Skeletal muscle satellite cell (primary cell): ENCODE data around the gene FNDC3B.
"Not testable (repeated sequence)": the region's sequence is repeated elsewhere in the genome, so short reads cannot be mapped to it uniquely, and the experiment has no call there.

Experiments
- H3K27me3 ChIP-seq: 2 replicates; pipeline ENCODE4 v1.7.0; 2013; ENCODE audit warnings: low read length; ENCODE audit not compliant: control insufficient read depth, insufficient read depth
- H3K36me3 ChIP-seq: 2 replicates; pipeline ENCODE4 v1.7.0; 2013; ENCODE audit warnings: mild to moderate bottlenecking, control low read depth, low read length; ENCODE audit not compliant: insufficient read depth
- H3K4me1 ChIP-seq: 2 replicates; pipeline ENCODE4 v1.7.0; 2013; ENCODE audit warnings: low read length; ENCODE audit not compliant: control insufficient read depth, insufficient read depth
- H3K4me2 ChIP-seq: 2 replicates; pipeline ENCODE4 v1.7.0; 2013; ENCODE audit warnings: mild to moderate bottlenecking, low read length
- H3K4me3 ChIP-seq: 2 replicates; pipeline ENCODE4 v1.7.0; 2013; ENCODE audit warnings: low read length
- H3K9ac ChIP-seq: 2 replicates; pipeline ENCODE4 v1.7.0; 2013; ENCODE audit warnings: mild to moderate bottlenecking, low read depth, low read length, moderate library complexity
- H3K9me3 ChIP-seq: replicated peaks from 2 replicates; pipeline ENCODE4 v1.7.0; 2013; ENCODE audit warnings: mild to moderate bottlenecking, control low read depth, low read length

Gene FNDC3B

GRCh38 chr3:172357850-172358754, 318.7 kb downstream of the FNDC3B start:
- peaks cover 47% of the 10 kb centered on the region for H3K36me3 ChIP-seq

GRCh38 chr3:172359231-172359630, 319.9 kb downstream of the FNDC3B start:
- Histone ChIP-seq H3K4me1 (peaks cover 28% of the 10 kb centered on the region), H3K9ac (no peak overlapping the region), H3K36me3 (peaks cover 49% of the 10 kb centered on the region), H3K9me3 (no peaks in the 10 kb centered on the region), H3K4me3 (no peak overlapping the region), H3K4me2 (no peak overlapping the region), H3K27me3 (no peaks in the 10 kb centered on the region)

More at GRCh38 chr3:172357850-172358754, 318.7 kb downstream of the FNDC3B start:
- Histone ChIP-seq H3K9ac (no peak overlapping the region), H3K4me3 (no peak overlapping the region), H3K4me2 (no peak overlapping the region), H3K9me3 (no peaks in the 10 kb centered on the region), H3K4me1 (peaks cover 28% of the 10 kb centered on the region), H3K27me3 (no peaks in the 10 kb centered on the region)

DNA sequence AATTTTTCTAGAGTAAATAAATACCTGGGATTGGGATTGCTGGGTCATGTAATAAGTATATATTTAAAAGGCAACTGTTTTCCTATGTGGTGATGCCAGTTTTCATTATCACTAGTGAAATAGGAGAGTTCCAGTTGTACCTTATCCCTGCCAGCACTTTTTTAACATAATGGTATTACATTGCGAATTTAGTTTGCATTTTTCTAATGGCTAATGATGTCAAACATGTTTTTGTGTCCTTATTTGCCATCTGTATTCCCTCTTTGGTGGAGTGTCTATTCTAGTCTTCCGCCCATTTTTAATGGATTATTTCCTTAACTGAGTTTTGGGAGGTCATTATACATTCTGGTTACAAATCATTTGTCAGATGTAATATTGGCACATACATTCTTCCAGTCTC, 320.6 kb downstream of the FNDC3B start:
- peaks cover 25% of the 10 kb centered on the region for H3K4me1 ChIP-seq
- no peaks in the 10 kb centered on the region for H3K9me3 ChIP-seq
- H3K27me3 ChIP-seq = no peaks in the 10 kb centered on the region
- H3K4me2 ChIP-seq = no peak overlapping the region
- no peak overlapping the region for H3K9ac ChIP-seq
- no peak overlapping the region for H3K4me3 ChIP-seq
- H3K36me3 ChIP-seq = peaks cover 57% of the 10 kb centered on the region

DNA sequence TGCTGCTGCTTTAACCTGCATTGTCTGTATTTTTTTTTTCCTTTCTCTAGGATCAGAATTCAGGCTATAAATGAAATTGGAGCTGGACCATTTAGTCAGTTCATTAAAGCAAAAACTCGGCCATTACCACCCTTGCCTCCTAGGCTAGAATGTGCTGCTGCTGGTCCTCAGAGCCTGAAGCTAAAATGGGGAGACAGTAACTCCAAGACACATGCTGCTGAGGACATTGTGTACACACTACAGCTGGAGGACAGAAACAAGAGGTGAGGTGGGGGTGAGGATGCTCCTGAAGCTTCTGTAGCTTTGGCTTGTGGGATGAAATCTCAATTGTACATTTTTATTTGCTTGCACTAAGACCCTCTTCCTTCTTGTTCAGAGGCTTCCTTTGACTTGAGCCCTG, 323.2 kb downstream of the FNDC3B start:
- Histone ChIP-seq H3K4me3 (no peak overlapping the region), H3K4me2 (no peak overlapping the region), H3K9me3 (no peaks in the 10 kb centered on the region), H3K9ac (no peak overlapping the region), H3K36me3 (peaks cover 67% of the 10 kb centered on the region), H3K27me3 (no peaks in the 10 kb centered on the region), H3K4me1 (peaks cover 15% of the 10 kb centered on the region)

- no peaks in the 10 kb centered on the region for H3K9me3 ChIP-seq
- no peak overlapping the region for H3K4me3 ChIP-seq
- no peaks in the 10 kb centered on the region for H3K27me3 ChIP-seq
- peaks cover 76% of the 10 kb centered on the region for H3K36me3 ChIP-seq
- H3K9ac ChIP-seq = no peak overlapping the region
- H3K4me1 ChIP-seq = peaks cover 18% of the 10 kb centered on the region
- no peak overlapping the region for H3K4me2 ChIP-seq
These were observed 325.1 kb downstream of the FNDC3B start for GRCh38 chr3:172364374-172365027.

- Histone ChIP-seq H3K9ac (no peak overlapping the region), H3K4me2 (no peak overlapping the region), H3K4me3 (no peak overlapping the region), H3K27me3 (no peaks in the 10 kb centered on the region), H3K36me3 (peaks cover 80% of the 10 kb centered on the region), H3K9me3 (no peaks in the 10 kb centered on the region), H3K4me1 (peaks cover 18% of the 10 kb centered on the region)
These were observed 325.7 kb downstream of the FNDC3B start for GRCh38 chr3:172365028-172365567.

DNA sequence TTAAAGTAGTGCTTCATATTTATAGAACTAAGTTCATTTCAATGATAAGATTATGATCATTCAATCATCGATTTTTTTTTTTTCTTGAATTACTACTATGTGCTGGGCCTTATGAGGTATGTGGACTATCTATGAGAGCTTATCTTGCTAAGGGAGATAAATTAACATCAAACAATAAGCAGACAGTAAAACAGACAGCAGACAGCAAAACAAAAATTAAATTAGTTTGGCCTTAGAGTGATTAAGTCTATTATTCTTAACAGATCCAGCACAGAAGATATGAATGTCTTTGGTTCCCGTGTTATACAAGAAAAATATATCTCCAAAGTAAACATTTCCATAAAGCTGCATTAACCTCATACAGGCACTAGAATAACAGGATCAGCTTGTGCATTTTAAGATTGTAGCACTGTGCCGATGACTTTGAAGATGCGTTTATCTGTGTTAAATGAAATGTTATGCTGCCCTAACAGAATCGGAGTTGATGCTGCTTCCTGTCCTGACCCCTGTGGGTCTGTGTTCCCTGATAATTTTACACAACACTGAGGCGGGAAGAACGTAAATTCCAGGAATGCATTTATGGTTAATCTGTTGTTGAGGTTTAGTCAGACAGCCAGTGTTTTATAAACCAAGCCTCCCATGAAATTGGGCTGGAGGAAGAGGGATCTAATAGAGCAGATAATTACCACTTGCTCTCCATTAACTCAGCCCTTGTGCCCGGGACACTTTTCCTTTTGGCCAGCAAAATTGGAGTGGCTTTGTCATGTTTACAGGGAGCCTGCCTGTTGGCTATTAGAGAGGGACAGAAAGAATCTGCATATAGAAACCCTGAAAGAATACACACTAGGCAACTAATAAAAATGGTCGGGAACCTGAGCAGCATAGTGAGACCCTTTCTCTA, 328.1 kb downstream of the FNDC3B start:
- peaks cover 81% of the 10 kb centered on the region for H3K36me3 ChIP-seq
- peak overlapping the region; percentile 4 for H3K4me2 ChIP-seq
- no peaks in the 10 kb centered on the region for H3K27me3 ChIP-seq
- H3K4me1 ChIP-seq = peaks cover 23% of the 10 kb centered on the region
- no peak overlapping the region for H3K4me3 ChIP-seq
- H3K9ac ChIP-seq = no peak overlapping the region
- no peaks in the 10 kb centered on the region for H3K9me3 ChIP-seq

- not testable (repeated sequence) for H3K9ac ChIP-seq, H3K4me2 ChIP-seq, H3K4me3 ChIP-seq, H3K27me3 ChIP-seq, H3K9me3 ChIP-seq
- H3K4me1 ChIP-seq = peaks cover 23% of the 10 kb centered on the region
- peaks cover 82% of the 10 kb centered on the region for H3K36me3 ChIP-seq
These were observed 329.2 kb downstream of the FNDC3B start for GRCh38 chr3:172368556-172368955.

DNA sequence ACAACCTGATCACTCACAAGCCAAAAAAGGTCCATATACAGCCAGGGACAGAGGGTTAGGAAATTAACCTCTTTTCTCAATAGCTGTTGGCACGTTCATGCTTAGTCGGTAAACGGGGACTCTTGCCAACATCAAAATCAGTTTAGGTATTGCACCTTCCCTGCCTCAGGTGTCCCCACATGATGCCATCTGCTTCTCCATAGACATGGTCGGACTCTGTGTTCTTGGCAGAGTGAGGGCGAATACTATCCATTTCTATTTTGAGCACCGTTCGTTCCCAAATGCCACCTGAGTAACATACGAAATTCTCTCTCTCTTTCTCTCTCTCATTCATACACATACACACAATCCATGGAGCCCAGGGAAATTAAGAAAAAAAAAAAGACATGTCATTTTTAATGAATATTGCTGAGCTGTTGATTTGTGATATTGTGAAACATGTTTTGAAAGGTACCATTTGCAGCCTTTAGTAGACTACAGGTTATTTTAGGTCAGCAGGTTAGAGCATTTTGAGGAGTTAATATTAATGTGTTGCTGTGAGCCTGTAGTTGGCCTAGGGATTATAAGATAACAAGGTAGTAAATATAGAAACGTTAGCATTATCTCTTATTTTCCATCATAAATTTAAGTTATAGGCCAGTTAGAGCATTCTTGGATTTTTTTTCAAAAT, 330.3 kb downstream of the FNDC3B start:
- no peaks in the 10 kb centered on the region for H3K27me3 ChIP-seq
- H3K36me3 ChIP-seq = peaks cover 75% of the 10 kb centered on the region
- no peak overlapping the region for H3K4me3 ChIP-seq
- no peaks in the 10 kb centered on the region for H3K9me3 ChIP-seq
- H3K4me1 ChIP-seq = peaks cover 23% of the 10 kb centered on the region
- H3K4me2 ChIP-seq = no peak overlapping the region
- H3K9ac ChIP-seq = no peak overlapping the region

DNA sequence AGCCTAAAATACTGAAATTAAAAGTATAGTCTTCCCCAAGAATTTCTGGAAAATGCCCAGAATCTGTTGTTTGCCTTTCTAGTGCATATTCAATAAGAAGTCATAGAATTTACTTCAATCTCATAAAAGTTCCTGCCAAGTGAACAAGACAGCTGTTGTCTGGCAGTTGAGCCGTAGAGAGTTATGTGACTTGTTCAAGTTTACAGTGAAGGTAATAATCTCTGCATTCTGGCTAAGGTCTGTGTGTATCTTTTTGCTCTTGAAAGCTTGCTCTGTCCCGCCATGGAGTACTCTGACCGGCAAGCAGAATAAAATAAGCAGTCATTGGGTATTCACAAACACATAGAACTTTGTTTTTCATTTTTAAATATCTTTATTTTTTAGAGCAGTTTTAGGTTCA, 331.0 kb downstream of the FNDC3B start:
- Histone ChIP-seq H3K4me3 (no peak overlapping the region), H3K4me1 (peaks cover 23% of the 10 kb centered on the region), H3K36me3 (peaks cover 73% of the 10 kb centered on the region), H3K27me3 (no peaks in the 10 kb centered on the region), H3K4me2 (no peak overlapping the region), H3K9ac (no peak overlapping the region), H3K9me3 (no peaks in the 10 kb centered on the region)
